Nephron (organoid): ENCODE data around the gene CELF3.

Experiments used
- H3K27ac Mint-ChIP-seq, 3 experiments: 2 replicates each; pipeline ENCODE4 v1.8.0; 2020; ENCODE audit warnings: mixed read lengths in 3 of 3, mild to moderate bottlenecking in 2 of 3, moderate library complexity in 1 of 3
- H3K27me3 Mint-ChIP-seq: 2 replicates; pipeline ENCODE4 v1.8.0; 2021; ENCODE audit warnings: low read depth, mild to moderate bottlenecking, moderate library complexity, mixed read lengths
- H3K36me3 Mint-ChIP-seq: 2 replicates; pipeline ENCODE4 v1.8.0; 2020; ENCODE audit warnings: low read depth, mixed read lengths
- H3K4me1 Mint-ChIP-seq: 2 replicates; pipeline ENCODE4 v1.8.0; 2020; ENCODE audit warnings: mixed read lengths
- H3K4me3 Mint-ChIP-seq, 3 experiments: 2 replicates each; pipeline ENCODE4 v1.8.0; 2020; ENCODE audit warnings: mild to moderate bottlenecking in 3 of 3, mixed read lengths in 3 of 3, moderate library complexity in 2 of 3
- H3K9me3 Mint-ChIP-seq: 2 replicates; pipeline ENCODE4 v1.8.0; 2020; ENCODE audit warnings: mixed read lengths
- CTCF ChIP-seq, 3 experiments: fragments of 200-600 bp; sonication (generic); IDR thresholded peaks; one replicate each; pipeline ENCODE4 v1.5.0; 2021; ENCODE audit warnings: antibody characterized with exemption in 3 of 3; ENCODE audit not compliant: unreplicated experiment in 3 of 3

CELF3 gene

GRCh38 chr1:151713044-151713443 is 3.6 kb downstream of the CELF3 start:
- TF ChIP-seq CTCF (IDR thresholded peaks at IDR 0.05; ENCODE audit: unreplicated experiment in 3 of 3): no peak
- Mint-ChIP-seq H3K4me1 (peaks cover 14% of the 10 kb centered on the region), H3K36me3 (no peaks in the 10 kb centered on the region), H3K9me3 (no peaks in the 10 kb centered on the region), H3K27me3 (peaks cover 48% of the 10 kb centered on the region), H3K27ac (no peak overlapping the region), H3K4me3 (no peak overlapping the region)

GRCh38 chr1:151711951-151712350 is 4.7 kb downstream of the CELF3 start:
- Mint-ChIP-seq H3K9me3 (no peaks in the 10 kb centered on the region), H3K4me1 (peaks cover 3% of the 10 kb centered on the region), H3K27me3 (peaks cover 37% of the 10 kb centered on the region), H3K36me3 (no peaks in the 10 kb centered on the region), H3K4me3 (no peak overlapping the region), H3K27ac (no peak overlapping the region)
- TF ChIP-seq CTCF (IDR thresholded peaks at IDR 0.05; ENCODE audit: unreplicated experiment in 3 of 3): no peak

GRCh38 chr1:151711044-151711800 is 5.4 kb downstream of the CELF3 start:
- H3K4me3 Mint-ChIP-seq: no peak overlapping the region
- peaks cover 31% of the 10 kb centered on the region for H3K27me3 Mint-ChIP-seq
- H3K4me1 Mint-ChIP-seq: no peaks in the 10 kb centered on the region
- no peak for TF ChIP-seq CTCF (IDR thresholded peaks at IDR 0.05; ENCODE audit: unreplicated experiment in 3 of 3)
- H3K27ac Mint-ChIP-seq: no peak overlapping the region
- H3K36me3 Mint-ChIP-seq: no peaks in the 10 kb centered on the region
- no peaks in the 10 kb centered on the region for H3K9me3 Mint-ChIP-seq

- Mint-ChIP-seq H3K27me3 (peaks cover 22% of the 10 kb centered on the region), H3K4me3 (no peak overlapping the region), H3K27ac (no peak overlapping the region), H3K9me3 (no peaks in the 10 kb centered on the region), H3K4me1 (no peaks in the 10 kb centered on the region), H3K36me3 (no peaks in the 10 kb centered on the region)
- TF ChIP-seq CTCF (IDR thresholded peaks at IDR 0.05; ENCODE audit: unreplicated experiment in 3 of 3): no peak
Measured at GRCh38 chr1:151710187-151710840, 6.3 kb downstream of the CELF3 start.

- H3K27ac Mint-ChIP-seq: no peak overlapping the region
- H3K4me3 Mint-ChIP-seq: no peak overlapping the region
- no peak for TF ChIP-seq CTCF (IDR thresholded peaks at IDR 0.05; ENCODE audit: unreplicated experiment in 3 of 3)
- no peaks in the 10 kb centered on the region for H3K4me1 Mint-ChIP-seq
- no peaks in the 10 kb centered on the region for H3K36me3 Mint-ChIP-seq
- H3K27me3 Mint-ChIP-seq: peaks cover 8% of the 10 kb centered on the region
- H3K9me3 Mint-ChIP-seq: no peaks in the 10 kb centered on the region
Measured at GRCh38 chr1:151708891-151709290, 7.7 kb downstream of the CELF3 start.
